ENCODE results near the gene SEMA4G. TPM values are rescaled to one million over a fixed set of nuclear protein-coding genes. Genes with fewer than 3 reads are reported as not detected.

The SEMA4G gene
- total and polyA plus RNA-seq, 2 of the 8 experiments (the other 6 are each of a cell fraction or from before 2014, with no cell fraction given), result 7.1 to 18.2 TPM

DNA sequence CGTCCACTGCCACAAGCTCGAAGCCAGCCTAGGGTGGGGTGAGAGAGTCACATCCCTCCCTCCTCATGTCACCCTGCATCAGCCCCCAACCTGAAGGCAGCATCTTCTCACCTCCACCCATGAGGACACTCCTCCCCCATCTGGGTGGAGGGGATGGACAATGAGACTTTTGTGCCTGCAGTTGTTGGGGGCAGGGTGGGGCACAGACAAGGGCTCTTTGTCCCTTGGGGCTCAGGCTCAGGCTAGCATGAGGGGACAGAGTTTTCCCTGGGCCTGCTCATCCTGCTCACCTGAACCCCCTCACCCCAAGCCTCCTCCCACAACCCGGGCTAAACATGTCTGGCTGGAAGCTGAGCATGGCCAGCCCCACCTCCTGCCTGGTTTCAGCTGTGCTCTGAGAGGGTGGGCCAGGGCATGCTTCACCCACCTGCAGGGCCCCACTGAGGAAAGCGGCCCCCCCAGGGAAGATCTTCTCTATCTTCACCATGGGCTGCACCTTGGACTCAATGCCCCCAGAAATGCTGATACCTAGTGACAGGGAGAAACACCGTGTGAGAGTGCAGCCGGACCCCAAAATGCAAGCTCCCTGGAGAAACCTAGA is 39.6 kb downstream of the SEMA4G start:
- no peak for DNase-seq (ENCODE audit: low read depth in 1 of 2, low spot score in 2 of 2)
- Histone ChIP-seq H2BK20ac (ENCODE audit: low read length) (no peak overlapping the region), H2AK5ac (ENCODE audit: low read depth, low read length) (0 out of 2 replicates have a peak overlapping the region, but pooled peaks have one; percentile 75), H2BK120ac (replicated peaks; ENCODE audit: low read depth, low read length) (no peak overlapping the region), H3K79me2 (ENCODE audit: control insufficient read depth in 1 of 2, insufficient read depth in 2 of 2, low read length in 2 of 2) (no peaks in the 10 kb centered on the region), H3K4ac (replicated peaks; ENCODE audit: insufficient read length, low read depth, low read length) (no peak overlapping the region), H3K4me1 (replicated peaks in 1 of 4; ENCODE audit: control insufficient read depth in 3 of 4, insufficient read depth in 4 of 4, low read length in 3 of 4) (peaks cover 0 to 12% (median 7%) of the 10 kb centered on the region in 4 experiments; a peak in 4 of 7 replicates), H2AFZ (ENCODE audit: low read length) (no peak overlapping the region), H4K20me1 (replicated peaks in 1 of 2; ENCODE audit: control insufficient read depth in 1 of 2, insufficient read depth in 2 of 2, low read length in 2 of 2) (peaks cover 2 to 13% of the 10 kb centered on the region in 2 experiments), H4K91ac (replicated peaks; ENCODE audit: insufficient read length, low read length) (peak overlapping the region; percentile 35), H4K5ac (ENCODE audit: insufficient read length, low read depth, low read length) (no peak overlapping the region), H3K23me2 (ENCODE audit: low read depth, low read length) (no peaks in the 10 kb centered on the region), H3K27me3 (replicated peaks in 1 of 4; ENCODE audit: control insufficient read depth in 3 of 4, extremely low read depth in 1 of 4, insufficient read depth in 3 of 4, low read length in 3 of 4) (no peaks in the 10 kb centered on the region), H3K56ac (replicated peaks; ENCODE audit: insufficient read length, low read depth, low read length) (no peak overlapping the region), H3K23ac (ENCODE audit: insufficient read length) (no peak overlapping the region), H3K9ac (replicated peaks in 1 of 4; ENCODE audit: extremely low read depth in 1 of 4, low read depth in 3 of 4, low read length in 3 of 4) (no peak overlapping the region), H4K8ac (ENCODE audit: extremely low read depth, insufficient read depth, low read length) (no peak overlapping the region), H3K4me3 (ENCODE audit: extremely low read depth in 1 of 4, insufficient read depth in 2 of 4, low read depth in 3 of 4, low read length in 4 of 4) (no peak overlapping the region), H3K79me1 (ENCODE audit: low read depth, low read length) (peaks cover 3% of the 10 kb centered on the region; the same call in 1 of the 2 replicates), H3K18ac (ENCODE audit: extremely low read depth, low read length) (no peak overlapping the region; the same call in 1 of the 2 replicates), H3K36me3 (ENCODE audit: control insufficient read depth in 2 of 4, insufficient read depth in 4 of 4, low read length in 3 of 4) (peaks cover 9 to 34% (median 20%) of the 10 kb centered on the region in 4 experiments; a peak in 6 of 8 replicates), H3K27ac (ENCODE audit: low read depth, low read length) (no peak overlapping the region), H3K4me2 (ENCODE audit: insufficient read depth in 1 of 2, low read depth in 2 of 2, low read length in 2 of 2) (no peak overlapping the region), H2BK5ac (ENCODE audit: low read depth, low read length) (no peak overlapping the region), H2BK12ac (ENCODE audit: low read depth, low read length) (no peak overlapping the region), H3K14ac (ENCODE audit: insufficient read length) (no peak overlapping the region), H2BK15ac (ENCODE audit: low read length) (no peak overlapping the region), H3K9me3 (ENCODE audit: insufficient read depth in 2 of 2, low read depth in 1 of 2, low read length in 1 of 2) (no peaks in the 10 kb centered on the region)
- 93% methylated on average over 6 of the region's 6 CpGs; no CpG with 5 or more reads in 1 of the 2 experiments for WGBS, 2 experiments (ENCODE audit: extremely low coverage in 1 of 2, insufficient coverage in 1 of 2, insufficient read length in 1 of 2, insufficient replicate concordance in 2 of 2, low coverage in 1 of 2, low lambda C conversion rate in 2 of 2, missing lambda C conversion rate in 1 of 2)
- ChIA-PET POLR2A (ENCODE audit: partially characterized antibody) (interaction anchor here (1.8 to 7.5 kb wide), 2 partner anchors 11 to 19 kb away, joined by 8 to 143 read pairs; partner anchors contain the start of gene LZTS2), CTCF (ENCODE audit: partially characterized antibody) (interaction anchor here (0.5 to 26.8 kb wide), 8 partner anchors 8 to 223 kb away, joined by 3 to 464 read pairs (median 10); partner anchors contain the start of genes LZTS2, MRPL43, PDZD7 and SFXN3)
- no peak for FAIRE-seq
- TF ChIP-seq TAF7 (optimal IDR thresholded peaks at IDR 0.05; ENCODE audit: borderline replicate concordance, low read depth, low read length) (no peak), SRF (IDR thresholded peaks at IDR 0.05; ENCODE audit: low read depth, low read length) (no peak), SIX5 (IDR thresholded peaks at IDR 0.05; ENCODE audit: low read depth, low read length) (no peak), E2F6 (IDR thresholded peaks at IDR 0.05) (no peak), TBP (IDR thresholded peaks at IDR 0.05; ENCODE audit: low read depth, low read length) (no peak), FOSL1 (IDR thresholded peaks at IDR 0.05; ENCODE audit: insufficient read depth, low read depth, low read length) (no peak), KDM5A (IDR thresholded peaks at IDR 0.05; ENCODE audit: low read length) (no peak), KDM1A (IDR thresholded peaks at IDR 0.05; ENCODE audit: borderline replicate concordance, low read length) (no peak)

All from H1 (cell line).